HG03469 (cell line): ENCODE results near the gene KIAA0232.
A peak's percentile ranks its signal among the peaks of the same experiment; 100 is the strongest.
"Not testable (repeated sequence)": the region's sequence is repeated elsewhere in the genome, so short reads cannot be mapped to it uniquely, and the experiment has no call there.

Experiments used
- ATAC-seq: cut with Tn5 transposase; IDR thresholded peaks from one replicate; pipeline ENCODE4 v1.9.1; 2021; ENCODE audit warnings: mild to moderate bottlenecking, moderate library complexity, moderate number of reproducible peaks; ENCODE audit not compliant: unreplicated experiment

Gene KIAA0232

GRCh38 chr4:6878451-6879059 is 96.0 kb downstream of the KIAA0232 start:
- no peak for ATAC-seq

- ATAC-seq = no peak
These were observed 98.2 kb downstream of the KIAA0232 start for GRCh38 chr4:6880691-6881090.

DNA sequence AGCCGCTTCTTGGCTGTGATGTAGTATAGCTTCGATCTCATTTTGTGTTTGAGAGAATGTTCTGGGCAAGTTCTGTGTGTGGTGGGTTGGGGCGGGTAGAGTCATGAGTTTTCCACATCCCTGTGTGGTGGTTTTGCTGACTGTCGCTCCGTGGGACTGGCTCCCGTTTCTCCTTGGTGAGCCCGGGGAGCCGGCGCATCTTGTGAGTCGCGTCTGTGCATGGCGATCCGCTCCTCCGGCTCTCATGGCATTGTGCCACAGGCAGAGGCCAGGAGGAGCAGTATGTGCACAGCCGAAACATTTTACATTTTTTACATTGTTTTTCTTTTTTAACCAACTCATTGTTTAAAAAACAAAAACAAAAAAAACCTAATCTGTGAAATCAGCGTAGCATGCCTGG is 99.4 kb downstream of the KIAA0232 start:
- ATAC-seq = no peak

DNA sequence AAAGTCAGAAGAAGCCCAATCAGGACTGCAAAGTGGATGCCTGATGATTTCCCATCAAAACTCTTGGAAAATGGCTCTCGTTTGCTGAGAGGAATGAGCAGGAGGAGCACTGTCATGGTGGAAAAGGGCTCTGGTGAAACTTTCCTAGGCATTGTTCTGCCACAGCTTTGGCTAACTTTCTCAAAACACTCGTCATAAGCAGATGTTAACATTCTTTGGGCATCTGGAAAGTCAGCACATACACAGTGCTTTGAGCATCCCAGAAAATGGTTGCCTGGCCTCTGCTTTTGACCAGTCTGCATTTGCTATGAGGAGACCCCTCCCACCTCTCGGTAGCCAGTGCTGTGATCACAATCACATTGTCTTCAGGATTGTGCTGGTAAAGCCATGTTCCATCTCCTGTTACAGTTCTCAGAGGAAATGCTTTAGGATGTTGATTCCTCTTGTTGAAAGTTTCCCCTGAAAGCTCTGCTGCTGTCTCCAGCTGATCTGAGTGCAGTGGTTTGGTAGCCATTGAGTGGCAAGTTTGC is 101.9 kb downstream of the KIAA0232 start:
- no peak for ATAC-seq

DNA sequence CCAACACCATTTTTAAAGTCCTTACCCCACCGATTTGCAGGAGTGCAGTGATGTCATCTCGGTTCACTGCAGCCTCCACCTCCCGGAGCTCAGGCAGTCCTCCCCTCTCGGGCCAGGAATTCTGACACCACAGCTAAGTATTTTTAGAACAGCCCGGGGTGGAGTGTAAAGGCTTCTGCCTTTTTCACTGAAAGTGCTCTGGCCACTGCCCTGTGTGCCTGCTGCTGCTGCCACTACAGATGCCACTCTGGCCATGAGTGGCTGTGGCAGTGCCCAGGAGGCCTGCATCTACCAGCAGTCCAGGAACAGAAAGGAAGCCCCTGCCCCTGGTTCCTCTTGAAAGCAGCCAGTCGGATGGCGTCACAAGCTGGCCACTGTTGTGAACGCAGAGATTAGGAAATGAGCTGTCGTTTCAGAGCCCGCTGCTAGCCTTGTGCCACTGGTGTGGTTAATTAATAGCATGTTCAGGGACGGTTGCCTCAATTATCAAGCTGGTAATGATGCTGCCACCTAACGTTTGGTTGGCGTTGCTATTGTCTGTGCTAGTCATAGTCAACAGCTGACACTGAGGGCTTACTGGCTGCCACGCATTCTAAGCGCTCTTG is 103.5 kb downstream of the KIAA0232 start:
- peak; percentile 40 for ATAC-seq

- no peak for ATAC-seq
These were observed 104.4 kb downstream of the KIAA0232 start for GRCh38 chr4:6886886-6887285.

- ATAC-seq = no peak
These were observed 105.3 kb downstream of the KIAA0232 start for GRCh38 chr4:6887591-6888371.

DNA sequence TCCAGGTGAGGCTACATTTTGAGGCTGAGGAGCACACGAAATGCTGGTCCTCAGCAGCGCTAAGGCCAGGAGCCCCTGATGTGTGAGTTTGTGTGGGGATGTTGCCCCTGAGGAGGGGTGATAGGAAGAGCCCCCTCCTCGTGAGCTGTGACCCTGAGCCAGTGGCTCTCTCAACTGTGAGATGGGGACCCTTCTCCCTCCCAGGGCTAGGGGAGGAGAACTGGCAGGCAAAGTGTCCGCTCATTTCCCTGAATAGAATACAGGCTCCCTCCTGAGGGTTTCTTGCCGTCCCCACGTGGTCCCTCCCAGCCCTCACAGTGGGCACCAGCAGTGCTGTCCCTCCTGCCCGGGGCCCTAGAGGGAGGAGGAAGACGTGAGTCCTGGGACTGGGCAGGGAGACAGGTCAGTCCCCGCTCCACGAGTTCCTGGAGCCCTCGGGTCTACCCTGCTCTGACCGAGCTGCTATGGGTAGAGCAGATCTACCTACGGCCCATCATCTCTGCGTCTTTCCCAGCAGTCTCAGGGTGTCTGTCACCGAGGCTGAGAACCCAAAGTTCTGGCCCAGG is 106.1 kb downstream of the KIAA0232 start:
- no peak for ATAC-seq

GRCh38 chr4:6889101-6889735 is 106.7 kb downstream of the KIAA0232 start:
- ATAC-seq = no peak

GRCh38 chr4:6889736-6890324 is 107.3 kb downstream of the KIAA0232 start:
- no peak for ATAC-seq

- no peak for ATAC-seq
These were observed 107.8 kb downstream of the KIAA0232 start for GRCh38 chr4:6890358-6890757.

GRCh38 chr4:6890971-6891370 is 108.4 kb downstream of the KIAA0232 start:
- not testable (repeated sequence) for ATAC-seq

- ATAC-seq = no peak
These were observed 109.1 kb downstream of the KIAA0232 start for GRCh38 chr4:6891436-6892170.

- no peak for ATAC-seq
These were observed 109.8 kb downstream of the KIAA0232 start for GRCh38 chr4:6892190-6892908.

GRCh38 chr4:6892909-6893202 is 110.3 kb downstream of the KIAA0232 start:
- no peak for ATAC-seq

GRCh38 chr4:6893449-6894085 is 111.0 kb downstream of the KIAA0232 start:
- no peak for ATAC-seq

DNA sequence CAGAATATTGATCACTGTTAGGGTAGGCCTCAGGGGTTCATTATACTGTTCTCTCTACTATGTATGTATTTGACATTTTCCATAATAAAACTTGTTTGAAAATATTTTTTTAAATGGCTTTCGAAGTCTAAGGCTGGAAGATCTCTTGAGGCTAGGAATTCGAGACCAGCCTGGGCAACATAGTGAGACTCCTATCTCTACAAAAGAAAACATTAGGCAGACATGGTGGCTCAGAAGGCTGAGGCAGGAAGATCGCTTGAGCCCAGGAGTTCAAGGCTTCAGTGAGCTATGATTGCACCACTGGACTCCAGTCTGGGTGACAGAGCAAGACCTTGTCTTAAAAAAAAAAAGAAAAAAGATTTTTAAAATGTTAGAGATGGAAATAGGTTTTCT is 111.6 kb downstream of the KIAA0232 start:
- ATAC-seq = no peak

DNA sequence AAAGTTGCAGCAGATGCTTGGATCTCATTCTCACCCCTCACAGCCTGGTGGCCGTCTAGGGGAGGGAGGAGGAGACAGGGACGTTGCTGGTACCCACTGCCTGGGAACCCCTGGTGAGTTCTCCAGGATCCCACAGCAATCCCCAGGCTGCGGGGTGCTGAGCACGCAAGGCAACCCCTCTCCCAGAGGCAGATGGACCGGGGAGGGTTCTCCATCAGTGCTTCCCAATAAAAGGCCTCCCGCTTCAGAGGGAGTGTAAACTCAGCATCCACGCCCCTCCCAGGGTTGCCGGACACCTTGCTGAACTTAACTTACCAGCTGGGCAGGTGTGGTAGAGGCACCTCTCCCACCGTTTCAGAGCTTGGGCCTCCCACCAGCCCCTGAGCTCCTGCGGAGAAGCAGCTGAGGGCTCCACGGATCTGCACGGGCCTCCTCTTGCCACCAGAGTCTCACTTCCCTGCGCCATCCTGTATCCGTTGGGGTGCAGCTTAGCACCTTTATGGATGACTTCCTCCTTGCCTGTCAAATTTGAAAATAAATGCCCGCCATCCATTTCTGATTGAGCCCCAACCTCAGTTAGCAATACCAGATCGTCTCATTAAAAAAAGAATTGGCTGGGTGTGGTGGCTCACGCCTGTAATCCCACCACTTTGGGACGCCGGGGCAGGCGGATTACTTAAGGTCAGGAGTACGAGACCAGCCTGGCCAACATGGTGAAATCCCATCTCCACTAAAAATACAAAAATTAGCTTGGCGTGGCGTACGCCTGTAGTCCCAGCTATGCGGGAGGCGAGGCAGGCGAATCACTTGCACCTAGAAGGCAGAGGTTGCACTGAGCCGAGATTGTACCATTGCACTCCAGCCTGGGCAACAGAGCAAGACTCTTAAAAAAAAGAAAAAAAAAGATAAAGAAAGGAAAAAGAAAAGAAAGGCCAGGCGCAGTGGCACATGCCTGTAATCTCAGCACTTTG is 112.3 kb downstream of the KIAA0232 start:
- no peak for ATAC-seq
